Memory B cell (primary cell): ENCODE results near the gene AMIGO3.

ENCODE experiments used
- ATAC-seq: fragments of 150-1000 bp; cut with Tn5 transposase; 2 replicates; pipeline ENCODE4 v1.10.0; 2021; ENCODE audit warnings: low read depth, mild to moderate bottlenecking, moderate library complexity
- DNase-seq, 2 donors: peaks; one replicate each; pipeline ENCODE4 v3.0.0; 2022; ENCODE audit warnings: low spot score in 2 of 2
- H3K27ac Mint-ChIP-seq: one replicate; pipeline ENCODE4 v1.8.0; 2022; ENCODE audit warnings: mild to moderate bottlenecking, moderate library complexity, mixed read lengths
- H3K27me3 Mint-ChIP-seq: one replicate; pipeline ENCODE4 v1.8.0; 2022; ENCODE audit warnings: mixed read lengths
- H3K36me3 Mint-ChIP-seq: one replicate; pipeline ENCODE4 v1.8.0; 2022; ENCODE audit warnings: mild to moderate bottlenecking, mixed read lengths
- H3K4me1 Mint-ChIP-seq: one replicate; pipeline ENCODE4 v1.8.0; 2022; ENCODE audit warnings: mixed read lengths
- H3K4me3 Mint-ChIP-seq: one replicate; pipeline ENCODE4 v1.8.0; 2022; ENCODE audit warnings: mild to moderate bottlenecking, moderate library complexity, mixed read lengths
- H3K9me3 Mint-ChIP-seq: one replicate; pipeline ENCODE4 v1.8.0; 2022; ENCODE audit warnings: mixed read lengths

Gene AMIGO3

GRCh38 chr3:49721896-49722781, 2.7 kb upstream of the AMIGO3 start:
- Mint-ChIP-seq H3K4me1 (peaks cover 42% of the 10 kb centered on the region), H3K27me3 (no peaks in the 10 kb centered on the region), H3K36me3 (peaks cover 2% of the 10 kb centered on the region), H3K4me3 (peak overlapping the region; percentile 90), H3K27ac (peak overlapping the region; percentile 100), H3K9me3 (no peaks in the 10 kb centered on the region)
- no peak for ATAC-seq
- DNase-seq = no peak

- ATAC-seq (no peak), DNase-seq (no peak)
- Mint-ChIP-seq H3K36me3 (peaks cover 2% of the 10 kb centered on the region), H3K9me3 (no peaks in the 10 kb centered on the region), H3K4me3 (no peak overlapping the region), H3K27me3 (no peaks in the 10 kb centered on the region), H3K27ac (peak overlapping the region; percentile 90), H3K4me1 (peaks cover 36% of the 10 kb centered on the region)
Measured at GRCh38 chr3:49721596-49721895, 2.1 kb upstream of the AMIGO3 start.

- peaks cover 2% of the 10 kb centered on the region for H3K36me3 Mint-ChIP-seq
- H3K4me3 Mint-ChIP-seq = no peak overlapping the region
- no peaks in the 10 kb centered on the region for H3K27me3 Mint-ChIP-seq
- H3K4me1 Mint-ChIP-seq = peaks cover 35% of the 10 kb centered on the region
- DNase-seq (no peak), ATAC-seq (no peak)
- no peaks in the 10 kb centered on the region for H3K9me3 Mint-ChIP-seq
- peak overlapping the region; percentile 90 for H3K27ac Mint-ChIP-seq
Measured at GRCh38 chr3:49720855-49721595, 1.5 kb upstream of the AMIGO3 start.

- Mint-ChIP-seq H3K4me3 (peak overlapping the region; percentile 90), H3K9me3 (no peaks in the 10 kb centered on the region), H3K36me3 (peaks cover 2% of the 10 kb centered on the region), H3K4me1 (peaks cover 23% of the 10 kb centered on the region), H3K27ac (peak overlapping the region; percentile 90), H3K27me3 (no peaks in the 10 kb centered on the region)
- ATAC-seq (no peak), DNase-seq (no peak)
Measured at GRCh38 chr3:49718858-49719213, 648 bp downstream of the AMIGO3 start.

GRCh38 chr3:49717959-49718857, 1.3 kb downstream of the AMIGO3 start:
- no peak for ATAC-seq
- Mint-ChIP-seq H3K9me3 (no peaks in the 10 kb centered on the region), H3K27ac (no peak overlapping the region)

GRCh38 chr3:49717211-49717958, 2.1 kb downstream of the AMIGO3 start:
- Mint-ChIP-seq H3K27me3 (no peaks in the 10 kb centered on the region), H3K4me3 (peak overlapping the region; percentile 46), H3K27ac (no peak overlapping the region)

More at GRCh38 chr3:49717959-49718857, 1.3 kb downstream of the AMIGO3 start:
- H3K27me3 Mint-ChIP-seq = no peaks in the 10 kb centered on the region
- peaks cover 21% of the 10 kb centered on the region for H3K4me1 Mint-ChIP-seq
- DNase-seq = no peak
- H3K4me3 Mint-ChIP-seq = peak overlapping the region; percentile 90
- H3K36me3 Mint-ChIP-seq = peaks cover 2% of the 10 kb centered on the region

GRCh38 chr3:49716691-49717210, 2.7 kb downstream of the AMIGO3 start:
- DNase-seq (no peak), ATAC-seq (no peak)
- Mint-ChIP-seq H3K36me3 (peaks cover 2% of the 10 kb centered on the region), H3K9me3 (no peaks in the 10 kb centered on the region), H3K27ac (no peak overlapping the region), H3K4me3 (no peak overlapping the region), H3K27me3 (no peaks in the 10 kb centered on the region), H3K4me1 (peaks cover 14% of the 10 kb centered on the region)

More at GRCh38 chr3:49717211-49717958, 2.1 kb downstream of the AMIGO3 start:
- Mint-ChIP-seq H3K9me3 (no peaks in the 10 kb centered on the region), H3K4me1 (peaks cover 15% of the 10 kb centered on the region), H3K36me3 (peaks cover 2% of the 10 kb centered on the region)
- ATAC-seq (no peak), DNase-seq (no peak)

GRCh38 chr3:49716169-49716568, 3.3 kb downstream of the AMIGO3 start:
- H3K9me3 Mint-ChIP-seq = no peaks in the 10 kb centered on the region
- peaks cover 12% of the 10 kb centered on the region for H3K4me1 Mint-ChIP-seq
- H3K4me3 Mint-ChIP-seq = no peak overlapping the region
- DNase-seq (no peak), ATAC-seq (no peak)
- H3K36me3 Mint-ChIP-seq = peaks cover 2% of the 10 kb centered on the region
- H3K27me3 Mint-ChIP-seq = no peaks in the 10 kb centered on the region
- H3K27ac Mint-ChIP-seq = no peak overlapping the region

- H3K4me3 Mint-ChIP-seq = no peak overlapping the region
- no peak overlapping the region for H3K27ac Mint-ChIP-seq
- H3K27me3 Mint-ChIP-seq = no peaks in the 10 kb centered on the region
- no peak for ATAC-seq
- H3K36me3 Mint-ChIP-seq = peaks cover 2% of the 10 kb centered on the region
- no peak for DNase-seq
- H3K4me1 Mint-ChIP-seq = peaks cover 8% of the 10 kb centered on the region
- H3K9me3 Mint-ChIP-seq = no peaks in the 10 kb centered on the region
Measured at GRCh38 chr3:49715611-49716121, 3.8 kb downstream of the AMIGO3 start.

GRCh38 chr3:49714728-49715550, 4.5 kb downstream of the AMIGO3 start:
- H3K27ac Mint-ChIP-seq = no peak overlapping the region
- no peaks in the 10 kb centered on the region for H3K9me3 Mint-ChIP-seq
- peaks cover 8% of the 10 kb centered on the region for H3K4me1 Mint-ChIP-seq
- ATAC-seq (no peak), DNase-seq (no peak)
- H3K36me3 Mint-ChIP-seq = peaks cover 2% of the 10 kb centered on the region
- no peak overlapping the region for H3K4me3 Mint-ChIP-seq
- no peaks in the 10 kb centered on the region for H3K27me3 Mint-ChIP-seq

GRCh38 chr3:49713336-49714105, 6.0 kb downstream of the AMIGO3 start:
- Mint-ChIP-seq H3K36me3 (peaks cover 2% of the 10 kb centered on the region), H3K27me3 (no peaks in the 10 kb centered on the region), H3K4me1 (peaks cover under 1% of the 10 kb centered on the region)

More at GRCh38 chr3:49713336-49714105, 6.0 kb downstream of the AMIGO3 start:
- H3K9me3 Mint-ChIP-seq = no peaks in the 10 kb centered on the region
- no peak for ATAC-seq
- no peak for DNase-seq
- H3K4me3 Mint-ChIP-seq = no peak overlapping the region
- no peak overlapping the region for H3K27ac Mint-ChIP-seq
